Kidney epithelial cell (primary cell): ENCODE measurements around the gene CASK. TPM values are rescaled to one million over a fixed set of nuclear protein-coding genes. Genes with fewer than 3 reads are reported as not detected.

ENCODE experiments used
- DNase-seq: peaks from one replicate; pipeline ENCODE4 v3.0.0-alpha.2; 2010; ENCODE audit warnings: low read depth
- H3K27me3 ChIP-seq: 2 replicates; pipeline ENCODE4 v1.6.0; 2011; ENCODE audit warnings: low read length; ENCODE audit not compliant: control insufficient read depth, insufficient read depth
- H3K36me3 ChIP-seq: 2 replicates; pipeline ENCODE4 v1.5.1; 2011; ENCODE audit warnings: low read length; ENCODE audit not compliant: control insufficient read depth, insufficient read depth
- H3K4me3 ChIP-seq: 2 replicates; pipeline ENCODE4 v1.5.1; 2011; ENCODE audit warnings: low read depth, mild to moderate bottlenecking, control low read depth, low read length
- CTCF ChIP-seq: IDR thresholded peaks from 2 replicates; pipeline ENCODE4 v1.5.1; 2011; ENCODE audit warnings: mild to moderate bottlenecking, moderate library complexity, low read length, control low read depth, inconsistent platforms; ENCODE audit not compliant: insufficient read depth, poor library complexity, severe bottlenecking
- total RNA-seq: library from RNA; depleted of rRNA; stranded (reverse); fragments of >200 nt; gene quantifications from 2 replicates; pipeline ENCODE4 v1.2.3, GENCODE V29; 2015

Gene CASK
- total RNA-seq, 1 donor from 2014 or later, result 69.1 TPM

- Histone ChIP-seq H3K36me3 (no peaks in the 10 kb centered on the region), H3K27me3 (no peaks in the 10 kb centered on the region), H3K4me3 (no peak overlapping the region)
- TF ChIP-seq CTCF, result no peak
- no peak for DNase-seq
Measured at GRCh38 chrX:41956027-41956426, 32.7 kb upstream of the CASK start.

- no peaks in the 10 kb centered on the region for H3K36me3 ChIP-seq
- no peak overlapping the region for H3K4me3 ChIP-seq
- H3K27me3 ChIP-seq, result no peaks in the 10 kb centered on the region
- no peak for DNase-seq
- TF ChIP-seq CTCF, result no peak
Measured at GRCh38 chrX:41952102-41952501, 28.7 kb upstream of the CASK start.

- H3K36me3 ChIP-seq, result no peaks in the 10 kb centered on the region
- no peak for TF ChIP-seq CTCF
- no peaks in the 10 kb centered on the region for H3K27me3 ChIP-seq
- H3K4me3 ChIP-seq, result no peak overlapping the region
- DNase-seq, result no peak
Measured at GRCh38 chrX:41946989-41947612, 23.7 kb upstream of the CASK start.

GRCh38 chrX:41946235-41946634, 22.9 kb upstream of the CASK start:
- H3K27me3 ChIP-seq, result no peaks in the 10 kb centered on the region
- TF ChIP-seq CTCF, result no peak

GRCh38 chrX:41935832-41936231, 12.5 kb upstream of the CASK start:
- H3K4me3 ChIP-seq, result no peak overlapping the region
- DNase-seq, result no peak

More at GRCh38 chrX:41946235-41946634, 22.9 kb upstream of the CASK start:
- DNase-seq, result no peak
- no peak overlapping the region for H3K4me3 ChIP-seq
- no peaks in the 10 kb centered on the region for H3K36me3 ChIP-seq

More at GRCh38 chrX:41935832-41936231, 12.5 kb upstream of the CASK start:
- no peaks in the 10 kb centered on the region for H3K27me3 ChIP-seq
- H3K36me3 ChIP-seq, result no peaks in the 10 kb centered on the region
- no peak for TF ChIP-seq CTCF
